HG02870 (cell line): ENCODE results near the gene HTRA2.

Experiments used
- ATAC-seq: cut with Tn5 transposase; IDR thresholded peaks from one replicate; pipeline ENCODE4 v1.9.1; 2021; ENCODE audit warnings: mild to moderate bottlenecking, moderate library complexity; ENCODE audit not compliant: unreplicated experiment

The HTRA2 gene

GRCh38 chr2:74538881-74539339 lies 9.2 kb downstream of the HTRA2 start:
- ATAC-seq: peak; percentile 53

- no peak for ATAC-seq
Observed at GRCh38 chr2:74540291-74540690, 10.6 kb downstream of the HTRA2 start.

- no peak for ATAC-seq
Observed at GRCh38 chr2:74542978-74543377, 13.2 kb downstream of the HTRA2 start.

- no peak for ATAC-seq
Observed at GRCh38 chr2:74544634-74545033, 14.9 kb downstream of the HTRA2 start.

- no peak for ATAC-seq
Observed at GRCh38 chr2:74546004-74546403, 16.3 kb downstream of the HTRA2 start.

GRCh38 chr2:74548285-74548899 lies 18.7 kb downstream of the HTRA2 start:
- ATAC-seq: no peak

GRCh38 chr2:74548900-74549826 lies 19.4 kb downstream of the HTRA2 start:
- no peak for ATAC-seq

- ATAC-seq: no peak
Observed at GRCh38 chr2:74550231-74550630, 20.5 kb downstream of the HTRA2 start.

- no peak for ATAC-seq
Observed at GRCh38 chr2:74551530-74551929, 21.8 kb downstream of the HTRA2 start.

- ATAC-seq: peak; percentile 26
Observed at GRCh38 chr2:74551942-74552913, 22.5 kb downstream of the HTRA2 start.

GRCh38 chr2:74552914-74553811 lies 23.4 kb downstream of the HTRA2 start:
- ATAC-seq: peak; percentile 13

- ATAC-seq: peak; percentile 39
Observed at GRCh38 chr2:74553892-74554819, 24.4 kb downstream of the HTRA2 start, which contains the start of the genes DOK1 and LOXL3. TSS of gene DOK1 (plus strand) at chr2:74554720. CDS start at chr2:74554755, 35 bp downstream. TSS of gene LOXL3 (minus strand) at chr2:74553942. CDS start at chr2:74552634, 1,308 bp downstream.

- no peak for ATAC-seq
Observed at GRCh38 chr2:74554820-74555531, 25.2 kb downstream of the HTRA2 start.

GRCh38 chr2:74555610-74556103 lies 25.9 kb downstream of the HTRA2 start:
- ATAC-seq: no peak

GRCh38 chr2:74556159-74556558 lies 26.4 kb downstream of the HTRA2 start:
- no peak for ATAC-seq

- no peak for ATAC-seq
Observed at GRCh38 chr2:74556831-74557370, 27.2 kb downstream of the HTRA2 start.
